DOHH2 (cell line): ENCODE data around the gene RSU1.

ENCODE experiments used
- H3F3A ChIP-seq: fragments of 200-600 bp; sonication (generic), shearing (Covaris generic); 2 replicates; pipeline ENCODE4 v1.6.0; 2016; ENCODE audit warnings: antibody characterized with exemption, mild to moderate bottlenecking; ENCODE audit not compliant: control insufficient read depth, insufficient read depth
- H3K27ac ChIP-seq: fragments of 200-600 bp; sonication (generic); 2 replicates; pipeline ENCODE4 v1.5.1; 2014; ENCODE audit warnings: low read depth, mild to moderate bottlenecking, low read length, moderate library complexity
- H3K27me3 ChIP-seq: fragments of 200-600 bp; sonication (generic); 2 replicates; pipeline ENCODE4 v1.6.1; 2014; ENCODE audit warnings: mild to moderate bottlenecking, low read length, mixed read lengths; ENCODE audit not compliant: control insufficient read depth
- H3K36me3 ChIP-seq: fragments of 200-600 bp; sonication (generic); 2 replicates; pipeline ENCODE4 v1.6.1; 2014; ENCODE audit warnings: mild to moderate bottlenecking, low read length, moderate library complexity, mixed read lengths; ENCODE audit not compliant: control insufficient read depth
- H3K4me1 ChIP-seq: fragments of 200-600 bp; sonication (generic); 2 replicates; pipeline ENCODE4 v1.6.1; 2014; ENCODE audit warnings: mild to moderate bottlenecking, low read length, mixed read lengths; ENCODE audit not compliant: control insufficient read depth
- H3K4me2 ChIP-seq: fragments of 200-600 bp; sonication (generic); 2 replicates; pipeline ENCODE4 v1.6.0; 2014; ENCODE audit warnings: mild to moderate bottlenecking, low read length, moderate library complexity
- H3K4me3 ChIP-seq: fragments of 200-600 bp; sonication (generic); 2 replicates; pipeline ENCODE4 v1.5.1; 2014; ENCODE audit warnings: mild to moderate bottlenecking, low read length, mixed read lengths
- H3K79me2 ChIP-seq: fragments of 200-600 bp; sonication (generic); 2 replicates; pipeline ENCODE4 v1.6.1; 2014; ENCODE audit warnings: mild to moderate bottlenecking, low read length, mixed read lengths; ENCODE audit not compliant: control insufficient read depth
- H3K9me2 ChIP-seq: fragments of 200-600 bp; sonication (generic); replicated peaks from 2 replicates; pipeline ENCODE4 v1.6.1; 2014; ENCODE audit warnings: mild to moderate bottlenecking, low read length, mixed read lengths; ENCODE audit not compliant: control insufficient read depth
- H3K9me3 ChIP-seq: fragments of 200-600 bp; sonication (generic); 2 replicates; pipeline ENCODE4 v1.6.1; 2014; ENCODE audit warnings: antibody characterized with exemption, low read length, mixed read lengths; ENCODE audit not compliant: control insufficient read depth, insufficient read depth
- H4K20me1 ChIP-seq: fragments of 200-600 bp; sonication (generic); 2 replicates; pipeline ENCODE4 v1.6.0; 2014; ENCODE audit warnings: low read depth, mild to moderate bottlenecking, antibody characterized with exemption, low read length, moderate library complexity; ENCODE audit not compliant: control insufficient read depth, insufficient read depth
- CTCF ChIP-seq: fragments of 200-600 bp; sonication (generic); IDR thresholded peaks from one replicate; pipeline ENCODE4 v1.5.1; 2014; ENCODE audit warnings: antibody characterized with exemption, mild to moderate bottlenecking, low read depth, low read length; ENCODE audit not compliant: poor library complexity, severe bottlenecking
- EZH2phosphoT487 ChIP-seq: fragments of 200-600 bp; sonication (generic); IDR thresholded peaks from 2 replicates; pipeline ENCODE4 v1.6.1; 2017; ENCODE audit warnings: borderline replicate concordance, mild to moderate bottlenecking, antibody characterized with exemption, low read length, moderate library complexity, mixed read lengths

Gene RSU1

GRCh38 chr10:16746856-16747255, 70.4 kb downstream of the RSU1 start:
- Histone ChIP-seq H3F3A (no peaks in the 10 kb centered on the region), H3K36me3 (peaks cover 5% of the 10 kb centered on the region), H3K4me1 (no peaks in the 10 kb centered on the region), H3K27ac (no peak overlapping the region), H3K9me2 (no peaks in the 10 kb centered on the region), H3K9me3 (no peaks in the 10 kb centered on the region), H3K4me3 (no peak overlapping the region), H3K4me2 (no peak overlapping the region), H3K27me3 (no peaks in the 10 kb centered on the region), H3K79me2 (no peaks in the 10 kb centered on the region), H4K20me1 (no peaks in the 10 kb centered on the region)
- TF ChIP-seq EZH2phosphoT487 (no peak), CTCF (no peak)

GRCh38 chr10:16745061-16745460, 72.2 kb downstream of the RSU1 start:
- H3K27ac ChIP-seq, result no peak overlapping the region
- no peaks in the 10 kb centered on the region for H3K27me3 ChIP-seq
- H3K9me3 ChIP-seq, result no peaks in the 10 kb centered on the region
- H3K4me3 ChIP-seq, result no peak overlapping the region
- no peaks in the 10 kb centered on the region for H3K4me1 ChIP-seq
- H3K9me2 ChIP-seq, result no peaks in the 10 kb centered on the region
- H3K36me3 ChIP-seq, result no peaks in the 10 kb centered on the region
- no peak for TF ChIP-seq EZH2phosphoT487
- TF ChIP-seq CTCF, result no peak
- no peaks in the 10 kb centered on the region for H3F3A ChIP-seq
- no peaks in the 10 kb centered on the region for H3K79me2 ChIP-seq
- no peaks in the 10 kb centered on the region for H4K20me1 ChIP-seq
- no peak overlapping the region for H3K4me2 ChIP-seq

- H3K9me3 ChIP-seq, result no peaks in the 10 kb centered on the region
- H3K79me2 ChIP-seq, result no peaks in the 10 kb centered on the region
- H3K27ac ChIP-seq, result no peak overlapping the region
- no peak for TF ChIP-seq CTCF
- TF ChIP-seq EZH2phosphoT487, result no peak
- H3K4me2 ChIP-seq, result no peak overlapping the region
- no peaks in the 10 kb centered on the region for H3K27me3 ChIP-seq
- no peaks in the 10 kb centered on the region for H3K4me1 ChIP-seq
- H3K4me3 ChIP-seq, result no peak overlapping the region
- no peaks in the 10 kb centered on the region for H3K9me2 ChIP-seq
- no peaks in the 10 kb centered on the region for H3K36me3 ChIP-seq
- H4K20me1 ChIP-seq, result no peaks in the 10 kb centered on the region
- H3F3A ChIP-seq, result no peaks in the 10 kb centered on the region
Observed at GRCh38 chr10:16742165-16742960, 74.9 kb downstream of the RSU1 start.
